CD8-positive, alpha-beta memory T cell (primary cell): ENCODE data around the gene IQCH. TPM values are rescaled to one million over a fixed set of nuclear protein-coding genes. Genes with fewer than 3 reads are reported as not detected.
A peak's percentile ranks its signal among the peaks of the same experiment; 100 is the strongest.

Experiments used
- CTCF ChIA-PET: fragments of 350-600 bp; sonication (Branson Sonifier 250); formaldehyde crosslinking; loops from one replicate; lab custom pipeline; 2021; ENCODE audit warnings: antibody characterized with exemption; lab: Charles Lee
- POLR2A ChIA-PET: fragments of 350-600 bp; sonication (Branson Sonifier 250); formaldehyde crosslinking; loops from one replicate; lab custom pipeline; 2021; ENCODE audit warnings: antibody characterized with exemption; lab: Charles Lee
- DNase-seq, 5 donors: peaks; one replicate each; pipeline versions ENCODE4 v3.0.0 to v3.0.0-alpha.2; 2020 to 2022; ENCODE audit warnings: mixed read lengths in 1 of 5
- H3K27ac ChIP-seq: one replicate; pipeline ENCODE4 v1.7.0; 2013; ENCODE audit warnings: low read depth, mild to moderate bottlenecking, low read length, moderate library complexity
- H3K27me3 ChIP-seq: 2 replicates; pipeline ENCODE4 v1.7.0; 2013; ENCODE audit warnings: low read length, mild to moderate bottlenecking; ENCODE audit not compliant: insufficient read depth, poor library complexity, severe bottlenecking
- H3K36me3 ChIP-seq: 2 replicates; pipeline ENCODE4 v1.7.0; 2013; ENCODE audit warnings: mild to moderate bottlenecking, low read length, moderate library complexity; ENCODE audit not compliant: insufficient read depth
- H3K4me1 ChIP-seq: 2 replicates; pipeline ENCODE4 v1.7.0; 2013; ENCODE audit warnings: mild to moderate bottlenecking, low read length, moderate library complexity; ENCODE audit not compliant: insufficient read depth
- H3K4me3 ChIP-seq: 2 replicates; pipeline ENCODE4 v1.7.0; 2013; ENCODE audit warnings: mild to moderate bottlenecking, low read length
- H3K9me3 ChIP-seq: 2 replicates; pipeline ENCODE4 v1.7.0; 2013; ENCODE audit warnings: mild to moderate bottlenecking, low read length
- H3K27ac Mint-ChIP-seq, 8 donors: one replicate each; pipeline ENCODE4 v1.8.0; 2020 to 2021; ENCODE audit warnings: mixed read lengths in 8 of 8, mild to moderate bottlenecking in 6 of 8, inconsistent platforms in 3 of 8, moderate library complexity in 3 of 8
- H3K27me3 Mint-ChIP-seq, 2 donors: one replicate each; pipeline ENCODE4 v1.8.0; 2020 to 2021; ENCODE audit warnings: mixed read lengths in 2 of 2, mild to moderate bottlenecking in 1 of 2, moderate library complexity in 1 of 2
- H3K36me3 Mint-ChIP-seq, 3 donors: one replicate each; pipeline ENCODE4 v1.8.0; 2020 to 2021; ENCODE audit warnings: mixed read lengths in 3 of 3, inconsistent platforms in 1 of 3, mild to moderate bottlenecking in 1 of 3
- H3K4me1 Mint-ChIP-seq, 3 donors: one replicate each; pipeline ENCODE4 v1.8.0; 2020 to 2021; ENCODE audit warnings: mixed read lengths in 3 of 3, inconsistent platforms in 1 of 3, mild to moderate bottlenecking in 1 of 3
- H3K4me3 Mint-ChIP-seq, 7 donors: one replicate each; pipeline ENCODE4 v1.8.0; 2020 to 2021; ENCODE audit warnings: mixed read lengths in 7 of 7, mild to moderate bottlenecking in 6 of 7, moderate library complexity in 4 of 7, inconsistent platforms in 2 of 7
- H3K9me3 Mint-ChIP-seq, 5 donors: one replicate each; pipeline ENCODE4 v1.8.0; 2020 to 2022; ENCODE audit warnings: mixed read lengths in 5 of 5, mild to moderate bottlenecking in 3 of 5, moderate library complexity in 2 of 5, inconsistent platforms in 1 of 5
- polyA plus RNA-seq: library from polyadenylated mRNA; unstranded; fragments of 300-500 nt; fragmentation: Illumina TruSeq; gene quantifications from one replicate; pipeline ENCODE4 v1.2.3, GENCODE V29; 2021
- total RNA-seq, 2 experiments: library from RNA; stranded (reverse); gene quantifications; one replicate each; pipeline ENCODE4 v1.2.3, GENCODE V29; 2021

IQCH gene
- total and polyA plus RNA-seq, 3 experiments from 2014 or later, result 0.52 to 1.3 (median 1.0) TPM

DNA sequence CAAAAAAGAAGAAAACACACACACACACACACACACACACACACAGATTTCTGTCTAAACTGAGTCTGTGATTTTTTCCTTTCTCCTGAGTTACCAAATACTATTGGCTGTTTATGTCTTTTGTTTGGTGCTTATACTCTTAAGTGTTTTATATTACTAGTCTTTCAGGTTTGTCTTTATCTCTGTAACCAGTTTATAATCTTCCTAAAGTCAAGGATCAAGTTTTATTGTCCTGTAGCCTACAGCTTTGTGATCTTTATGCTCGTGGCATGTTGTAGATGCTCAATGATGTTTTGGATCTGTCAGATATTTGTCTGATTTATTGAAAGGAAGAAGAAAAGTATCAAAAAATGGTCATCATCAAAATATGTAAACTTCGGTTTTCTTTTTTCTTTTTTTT, 292.5 kb downstream of the IQCH start:
- ChIA-PET CTCF (no interaction called here), POLR2A (no interaction called here)

DNA sequence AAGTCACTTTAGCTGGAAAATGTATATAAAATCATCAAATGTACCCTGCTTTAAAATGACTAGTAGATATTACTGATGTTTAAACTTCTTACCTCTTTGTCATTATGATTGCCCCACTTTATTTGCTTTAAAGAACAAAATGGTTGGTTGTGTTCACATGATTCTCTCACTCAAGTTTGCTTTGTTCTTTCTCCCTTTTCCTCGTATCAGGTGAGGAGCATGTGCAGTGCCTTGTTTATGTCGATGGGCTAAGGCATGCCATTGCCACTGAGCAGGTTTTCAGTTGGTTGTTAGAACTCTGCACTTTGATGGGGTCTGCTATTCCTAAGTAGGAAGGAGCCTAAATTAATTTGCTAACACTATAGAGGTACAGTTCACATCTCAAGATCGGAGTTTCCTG, 293.2 kb downstream of the IQCH start:
- H3K27ac ChIP-seq, result no peak overlapping the region
- H3K4me1 ChIP-seq, result peaks cover 24% of the 10 kb centered on the region
- no peak for DNase-seq
- H3K36me3 Mint-ChIP-seq, result peaks cover 3 to 56% (median 13%) of the 10 kb centered on the region in 3 donors
- H3K4me3 Mint-ChIP-seq, result peak overlapping the region in 1 of 7 donors; percentile 34
- no peaks in the 10 kb centered on the region for H3K27me3 ChIP-seq
- H3K27ac Mint-ChIP-seq, result peak overlapping the region in 2 of 8 donors; percentile 5 to 24
- no peaks in the 10 kb centered on the region for H3K9me3 Mint-ChIP-seq
- ChIA-PET CTCF (no interaction called here), POLR2A (no interaction called here)
- no peaks in the 10 kb centered on the region for H3K27me3 Mint-ChIP-seq
- H3K36me3 ChIP-seq, result peaks cover 14% of the 10 kb centered on the region
- H3K4me1 Mint-ChIP-seq, result peaks cover 37 to 63% (median 51%) of the 10 kb centered on the region in 3 donors
- H3K9me3 ChIP-seq, result no peaks in the 10 kb centered on the region
- no peak overlapping the region for H3K4me3 ChIP-seq

More for the DNA sequence above, 292.5 kb downstream of the IQCH start:
- no peak for DNase-seq
- H3K4me3 ChIP-seq, result no peak overlapping the region
- H3K4me1 Mint-ChIP-seq, result peaks cover 37 to 64% (median 51%) of the 10 kb centered on the region in 3 donors
- H3K4me1 ChIP-seq, result peaks cover 24% of the 10 kb centered on the region
- peak overlapping the region in 2 of 8 donors; percentile 15 to 77 for H3K27ac Mint-ChIP-seq
- peaks cover 3 to 54% (median 13%) of the 10 kb centered on the region in 3 donors for H3K36me3 Mint-ChIP-seq
- H3K27ac ChIP-seq, result no peak overlapping the region
- H3K36me3 ChIP-seq, result peaks cover 14% of the 10 kb centered on the region
- no peaks in the 10 kb centered on the region for H3K27me3 ChIP-seq
- H3K4me3 Mint-ChIP-seq, result peak overlapping the region in 1 of 7 donors; percentile 71
- H3K9me3 Mint-ChIP-seq, result no peaks in the 10 kb centered on the region
- H3K9me3 ChIP-seq, result no peaks in the 10 kb centered on the region
- H3K27me3 Mint-ChIP-seq, result no peaks in the 10 kb centered on the region

DNA sequence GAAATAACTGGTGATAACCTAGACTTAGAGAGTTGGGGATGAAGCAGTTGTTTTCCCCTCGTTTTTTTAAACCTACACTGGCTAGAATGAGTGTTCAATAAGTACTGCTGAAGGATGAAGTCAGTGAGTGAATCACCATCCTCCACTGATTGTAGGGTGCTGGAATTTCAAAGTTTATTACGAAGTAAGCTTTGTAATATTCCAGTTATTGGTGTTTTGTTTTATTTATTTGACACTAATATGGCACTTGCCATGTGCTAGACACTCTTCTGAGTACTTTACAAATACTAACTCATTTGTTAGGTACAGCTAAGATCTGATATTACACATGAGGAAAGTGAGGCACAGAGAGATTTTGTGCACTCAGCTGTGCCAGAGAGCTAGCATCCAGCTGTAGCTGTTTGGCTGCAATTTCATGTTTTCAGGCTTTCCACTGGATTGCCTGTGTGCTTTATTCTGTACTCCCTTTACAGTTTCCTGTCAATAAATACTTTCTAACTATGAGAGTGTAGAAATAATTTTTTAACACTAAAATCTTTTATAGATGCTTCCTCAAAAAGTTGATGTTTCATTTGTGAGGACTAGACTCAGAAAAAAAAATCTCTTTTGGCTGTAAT, 293.8 kb downstream of the IQCH start:
- no peak overlapping the region for H3K4me3 ChIP-seq
- H3K27ac ChIP-seq, result no peak overlapping the region
- no peak for DNase-seq
- no peaks in the 10 kb centered on the region for H3K9me3 Mint-ChIP-seq
- peaks cover 20% of the 10 kb centered on the region for H3K4me1 ChIP-seq
- POLR2A ChIA-PET, result no interaction called here
- peak overlapping the region in 1 of 8 donors; percentile 24 for H3K27ac Mint-ChIP-seq
- no peaks in the 10 kb centered on the region for H3K27me3 Mint-ChIP-seq
- no peak overlapping the region for H3K4me3 Mint-ChIP-seq
- H3K36me3 ChIP-seq, result peaks cover 14% of the 10 kb centered on the region
- H3K4me1 Mint-ChIP-seq, result peaks cover 32 to 58% (median 48%) of the 10 kb centered on the region in 3 donors
- H3K9me3 ChIP-seq, result no peaks in the 10 kb centered on the region
- no peaks in the 10 kb centered on the region for H3K27me3 ChIP-seq
- H3K36me3 Mint-ChIP-seq, result peaks cover 3 to 58% (median 13%) of the 10 kb centered on the region in 3 donors
- CTCF ChIA-PET, result no interaction called here

DNA sequence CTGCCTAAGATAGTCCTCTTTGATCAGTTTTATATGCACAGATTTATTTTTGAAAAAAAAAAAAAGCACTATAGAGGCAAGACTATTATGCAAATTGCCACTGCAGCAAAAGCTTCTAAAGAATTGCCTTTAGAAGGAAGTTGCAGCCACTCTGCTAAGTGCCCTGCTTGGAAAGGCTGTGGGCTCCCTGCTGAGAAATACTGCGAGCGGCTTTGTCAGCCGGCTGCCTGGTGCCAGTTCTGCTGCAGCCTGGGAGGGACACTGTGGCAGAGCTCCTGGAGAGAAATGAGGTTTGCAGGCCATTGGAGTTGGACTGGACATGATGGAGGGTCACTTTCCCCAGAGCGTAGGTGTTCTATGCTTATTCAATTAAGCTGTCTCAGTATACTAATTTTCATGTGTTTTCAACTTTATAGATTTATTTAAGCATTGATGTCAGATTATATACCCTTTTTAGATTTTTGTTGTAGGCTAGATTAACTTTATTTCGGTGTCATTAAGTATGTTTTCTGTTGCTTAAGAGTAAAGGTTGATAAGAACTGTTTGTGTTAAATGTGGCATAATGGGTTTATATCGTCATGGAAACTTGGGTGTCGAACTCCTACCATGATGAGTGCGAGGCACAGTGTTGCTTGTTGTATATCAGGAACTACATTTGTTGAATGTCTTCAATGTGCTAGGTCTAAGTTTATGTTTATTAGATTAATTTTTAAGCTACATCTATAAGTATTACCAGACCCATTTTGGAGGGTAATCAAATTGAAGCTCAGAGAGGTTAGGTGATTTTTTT, 294.5 kb downstream of the IQCH start:
- H3K36me3 ChIP-seq, result peaks cover 14% of the 10 kb centered on the region
- peaks cover 25 to 51% (median 41%) of the 10 kb centered on the region in 3 donors for H3K4me1 Mint-ChIP-seq
- no peaks in the 10 kb centered on the region for H3K27me3 Mint-ChIP-seq
- no peaks in the 10 kb centered on the region for H3K27me3 ChIP-seq
- no peak overlapping the region for H3K4me3 ChIP-seq
- no peaks in the 10 kb centered on the region for H3K9me3 Mint-ChIP-seq
- H3K27ac Mint-ChIP-seq, result peak overlapping the region in 2 of 8 donors; percentile 22 to 61
- H3K36me3 Mint-ChIP-seq, result peaks cover 3 to 58% (median 13%) of the 10 kb centered on the region in 3 donors
- H3K4me3 Mint-ChIP-seq, result no peak overlapping the region
- no peak overlapping the region for H3K27ac ChIP-seq
- CTCF ChIA-PET, result no interaction called here
- no peaks in the 10 kb centered on the region for H3K9me3 ChIP-seq
- POLR2A ChIA-PET, result no interaction called here
- H3K4me1 ChIP-seq, result peaks cover 12% of the 10 kb centered on the region
- no peak for DNase-seq

DNA sequence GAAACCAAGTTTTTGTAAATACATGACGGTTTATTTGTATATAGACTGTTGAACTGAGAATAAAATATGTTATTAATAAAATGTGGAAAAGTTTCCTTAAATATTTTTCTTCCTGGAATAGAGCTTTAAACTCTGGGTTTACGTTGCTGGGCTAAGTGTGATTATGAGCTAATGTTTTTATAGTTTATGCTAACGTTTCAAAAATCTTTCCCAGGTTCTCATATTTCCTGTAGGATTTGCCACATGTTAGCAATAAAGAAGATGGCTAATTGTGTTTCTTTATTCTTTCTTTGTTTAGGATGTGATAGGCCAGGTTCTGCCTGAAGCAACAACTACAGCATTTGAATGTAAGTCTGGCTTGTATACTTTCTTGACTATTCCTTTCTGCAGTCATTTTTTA, 295.1 kb downstream of the IQCH start:
- peaks cover 8% of the 10 kb centered on the region for H3K4me1 ChIP-seq
- H3K36me3 Mint-ChIP-seq, result peaks cover 10 to 60% (median 16%) of the 10 kb centered on the region in 3 donors
- H3K9me3 Mint-ChIP-seq, result no peaks in the 10 kb centered on the region
- no peak overlapping the region for H3K4me3 ChIP-seq
- H3K4me3 Mint-ChIP-seq, result no peak overlapping the region
- POLR2A ChIA-PET, result no interaction called here
- H3K4me1 Mint-ChIP-seq, result peaks cover 21 to 48% (median 38%) of the 10 kb centered on the region in 3 donors
- no peak overlapping the region for H3K27ac ChIP-seq
- H3K27ac Mint-ChIP-seq, result peak overlapping the region in 2 of 8 donors; percentile 14 to 67
- DNase-seq, result no peak
- H3K36me3 ChIP-seq, result peaks cover 14% of the 10 kb centered on the region
- H3K9me3 ChIP-seq, result no peaks in the 10 kb centered on the region
- no peaks in the 10 kb centered on the region for H3K27me3 ChIP-seq
- CTCF ChIA-PET, result no interaction called here
- H3K27me3 Mint-ChIP-seq, result no peaks in the 10 kb centered on the region

DNA sequence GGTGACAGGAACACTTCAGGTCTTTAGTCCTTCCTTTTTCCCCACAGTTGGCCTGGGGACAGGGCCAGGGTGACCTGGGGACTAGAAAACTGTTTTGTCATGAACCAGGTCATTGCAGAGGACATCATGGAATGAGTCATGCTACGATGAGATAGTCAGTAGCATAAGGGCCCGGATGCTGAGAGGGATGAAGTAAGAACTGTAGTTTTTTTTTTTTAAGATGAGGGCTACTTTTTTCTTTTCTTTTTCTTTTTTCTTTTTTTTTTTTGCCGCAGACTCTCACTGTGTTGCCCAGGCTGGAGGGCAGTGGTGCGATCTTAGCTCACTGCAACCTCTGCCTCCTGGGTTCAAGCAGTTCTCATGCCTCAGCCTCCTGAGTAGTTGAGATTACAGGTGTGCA, 295.9 kb downstream of the IQCH start:
- Mint-ChIP-seq H3K27ac (no peak overlapping the region), H3K9me3 (no peaks in the 10 kb centered on the region), H3K27me3 (no peaks in the 10 kb centered on the region), H3K4me1 (peaks cover 20 to 44% (median 37%) of the 10 kb centered on the region in 3 donors), H3K4me3 (no peak overlapping the region), H3K36me3 (peaks cover 13 to 61% (median 21%) of the 10 kb centered on the region in 3 donors)
- Histone ChIP-seq H3K4me3 (no peak overlapping the region), H3K27ac (no peak overlapping the region), H3K9me3 (no peaks in the 10 kb centered on the region), H3K27me3 (no peaks in the 10 kb centered on the region), H3K4me1 (peaks cover 4% of the 10 kb centered on the region), H3K36me3 (peaks cover 14% of the 10 kb centered on the region)
- no peak for DNase-seq
- ChIA-PET CTCF (no interaction called here), POLR2A (no interaction called here)

DNA sequence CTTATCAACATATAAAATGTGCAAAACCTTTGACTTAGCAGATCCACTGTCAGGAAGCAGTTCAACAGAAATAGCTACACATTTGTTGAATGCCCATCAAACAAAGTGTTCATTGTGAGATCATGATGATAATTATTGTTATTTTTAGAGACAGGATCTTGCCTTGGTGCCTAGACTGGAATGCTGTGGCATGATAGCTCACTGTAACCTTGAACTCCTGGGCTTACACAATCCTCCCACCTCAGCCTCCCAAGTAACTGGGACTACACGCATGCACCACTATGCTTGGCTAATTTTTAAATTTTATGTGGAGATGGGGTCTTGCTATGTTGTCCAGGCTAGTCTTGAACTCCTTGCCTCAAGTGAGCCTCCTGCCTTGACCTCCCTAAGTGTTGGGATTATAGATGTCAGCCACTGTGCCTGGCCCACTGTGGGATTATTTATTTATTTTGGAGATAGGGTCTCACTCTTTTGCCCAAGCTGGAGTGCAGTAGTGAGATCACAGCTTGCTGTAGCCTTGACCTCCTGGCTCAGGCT, 296.7 kb downstream of the IQCH start:
- no peaks in the 10 kb centered on the region for H3K27me3 ChIP-seq
- H3K4me1 ChIP-seq, result peaks cover 4% of the 10 kb centered on the region
- POLR2A ChIA-PET, result no interaction called here
- peaks cover 10% of the 10 kb centered on the region for H3K36me3 ChIP-seq
- Mint-ChIP-seq H3K27ac (no peak overlapping the region), H3K36me3 (peaks cover 13 to 58% (median 20%) of the 10 kb centered on the region in 3 donors), H3K4me3 (no peak overlapping the region), H3K4me1 (peaks cover 17 to 41% (median 31%) of the 10 kb centered on the region in 3 donors), H3K9me3 (no peaks in the 10 kb centered on the region), H3K27me3 (no peaks in the 10 kb centered on the region)
- DNase-seq, result no peak
- no peak overlapping the region for H3K27ac ChIP-seq
- CTCF ChIA-PET, result no interaction called here
- no peaks in the 10 kb centered on the region for H3K9me3 ChIP-seq
- H3K4me3 ChIP-seq, result no peak overlapping the region
